Bronchial epithelial cell (primary cell): ENCODE results near the gene HOXD4. TPM values are rescaled to one million over a fixed set of nuclear protein-coding genes. Genes with fewer than 3 reads are reported as not detected.

Experiments
- DNase-seq: peaks from one replicate; pipeline ENCODE4 v3.0.0-alpha.2; 2010; ENCODE audit warnings: low read depth
- FAIRE-seq: peaks from 2 replicates; lab custom pipeline; 2011; peaks lifted over from hg19 to GRCh38; lab: Jason Lieb, UNC
- H3K27me3 ChIP-seq: 2 replicates; pipeline ENCODE4 v1.5.1; 2011; ENCODE audit warnings: low read length; ENCODE audit not compliant: control insufficient read depth, insufficient read depth
- H3K36me3 ChIP-seq: 2 replicates; pipeline ENCODE4 v1.5.1; 2011; ENCODE audit warnings: low read length; ENCODE audit not compliant: control insufficient read depth, insufficient read depth
- H3K4me3 ChIP-seq: 2 replicates; pipeline ENCODE4 v1.5.1; 2011; ENCODE audit warnings: mild to moderate bottlenecking, low read depth, low read length, control low read depth
- CTCF ChIP-seq: IDR thresholded peaks from 2 replicates; pipeline ENCODE4 v1.5.1; 2011; ENCODE audit warnings: mild to moderate bottlenecking, moderate library complexity, low read length, control low read depth, inconsistent platforms; ENCODE audit not compliant: insufficient read depth, severe bottlenecking
- total RNA-seq: library from RNA; depleted of rRNA; stranded (reverse); fragments of >200 nt; gene quantifications from 2 replicates; pipeline ENCODE4 v1.2.1, GENCODE V29; 2014

Gene HOXD4
- total RNA-seq, 1 donor from 2014 or later, result not detected

GRCh38 chr2:176129813-176130146, 21.6 kb upstream of the HOXD4 start:
- peaks cover 69% of the 10 kb centered on the region for H3K27me3 ChIP-seq
- DNase-seq, result no peak
- H3K36me3 ChIP-seq, result no peaks in the 10 kb centered on the region
- TF ChIP-seq CTCF, result no peak
- no peak for FAIRE-seq
- no peak overlapping the region for H3K4me3 ChIP-seq

GRCh38 chr2:176130147-176130956, 21.0 kb upstream of the HOXD4 start:
- Histone ChIP-seq H3K27me3 (peaks cover 63% of the 10 kb centered on the region), H3K36me3 (no peaks in the 10 kb centered on the region), H3K4me3 (no peak overlapping the region)
- FAIRE-seq (no peak), DNase-seq (no peak)
- TF ChIP-seq CTCF, result no peak

GRCh38 chr2:176130957-176131847, 20.1 kb upstream of the HOXD4 start:
- DNase-seq (no peak), FAIRE-seq (no peak)
- Histone ChIP-seq H3K4me3 (no peak overlapping the region), H3K36me3 (no peaks in the 10 kb centered on the region), H3K27me3 (peaks cover 65% of the 10 kb centered on the region)
- no peak for TF ChIP-seq CTCF

DNA sequence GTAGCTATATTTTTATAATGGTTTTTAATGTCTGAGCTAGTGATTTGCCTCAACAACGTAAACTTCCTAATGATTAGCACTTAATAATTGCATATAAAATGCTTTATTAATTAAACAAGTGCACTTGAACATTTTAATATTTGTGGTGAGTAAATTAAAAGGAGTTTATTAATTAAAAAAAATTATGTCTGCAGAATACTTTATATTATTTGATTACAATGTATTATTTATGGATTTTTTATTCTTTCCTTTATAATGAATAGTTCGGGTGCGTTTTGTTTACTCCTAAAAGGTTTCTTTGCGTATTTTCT, 19.5 kb upstream of the HOXD4 start:
- DNase-seq, result no peak
- H3K36me3 ChIP-seq, result no peaks in the 10 kb centered on the region
- H3K4me3 ChIP-seq, result no peak overlapping the region
- no peak for TF ChIP-seq CTCF
- FAIRE-seq, result no peak
- peaks cover 66% of the 10 kb centered on the region for H3K27me3 ChIP-seq

- no peak for TF ChIP-seq CTCF
- Histone ChIP-seq H3K4me3 (no peak overlapping the region), H3K27me3 (peaks cover 70% of the 10 kb centered on the region), H3K36me3 (no peaks in the 10 kb centered on the region)
- FAIRE-seq, result no peak
- no peak for DNase-seq
Observed at GRCh38 chr2:176132205-176133171, 18.9 kb upstream of the HOXD4 start.
